GM12878 (cell line): Measurements from ENCODE around the gene SLC38A3. TPM values are rescaled to one million over a fixed set of nuclear protein-coding genes. Genes with fewer than 3 reads are reported as not detected.

Source experiments
- ATAC-seq: fragments of 200-7000 bp; cut with Tn5 transposase; 3 replicates; pipeline ENCODE4 v1.9.1; 2020; ENCODE audit warnings: mild to moderate bottlenecking, moderate library complexity
- BruUV-seq: library from RNA; stranded (reverse); fragments of 400-500 nt; replicated peaks from 2 replicates; lab custom pipeline; 2021; lab: Mats Ljungman, UMichigan
- CTCF ChIA-PET: fragments of 300-600 bp; sonication (Branson Sonifier 250); formaldehyde crosslinking; extraction: SDS; loops from one replicate; lab custom pipeline; 2021; ENCODE audit warnings: inconsistent platforms; lab: Yijun Ruan, JAX
- POLR2A ChIA-PET: fragments of 350-600 bp; formaldehyde crosslinking; extraction: SDS; loops from one replicate; lab custom pipeline; 2021; ENCODE audit warnings: inconsistent platforms; lab: Charles Lee
- RAD21 ChIA-PET: fragments of 300-600 bp; sonication (Branson Sonifier 250); formaldehyde crosslinking; loops from one replicate; lab custom pipeline; 2023; ENCODE audit warnings: antibody characterized with exemption; ENCODE audit not compliant: unreplicated experiment; lab: Charles Lee
- SMC1A ChIA-PET: fragments of 300-600 bp; sonication (Branson Sonifier 250); formaldehyde crosslinking; loops from one replicate; lab custom pipeline; 2023; ENCODE audit not compliant: unreplicated experiment, uncharacterized antibody; lab: Charles Lee
- DNase-seq: peaks from one replicate; pipeline ENCODE4 v3.0.0-alpha.2; 2011; ENCODE audit warnings: low read depth, low spot score
- FAIRE-seq: peaks from 3 replicates; lab custom pipeline; 2011; peaks lifted over from hg19 to GRCh38; lab: Jason Lieb, UNC
- H2AFZ ChIP-seq: 2 replicates; pipeline ENCODE4 v1.6.0; 2011; ENCODE audit warnings: low read depth, low read length, control low read depth; ENCODE audit not compliant: control insufficient read depth
- H3K27ac ChIP-seq: 2 replicates; pipeline ENCODE4 v1.5.1; 2011; ENCODE audit warnings: control low read depth; ENCODE audit not compliant: control insufficient read depth, insufficient read depth
- H3K27me3 ChIP-seq, 2 experiments: replicated peaks in 1 of 2; 2 replicates each; pipeline versions ENCODE4 v1.6.0 to v1.6.1; 2011; ENCODE audit warnings: low read length in 1 of 2; ENCODE audit not compliant: control insufficient read depth in 2 of 2, insufficient read depth in 2 of 2
- H3K36me3 ChIP-seq, 2 experiments: 2 replicates each; pipeline ENCODE4 v1.5.1; 2011; ENCODE audit warnings: low read length in 1 of 2; ENCODE audit not compliant: control insufficient read depth in 2 of 2, insufficient read depth in 2 of 2
- H3K4me1 ChIP-seq: 2 replicates; pipeline ENCODE4 v1.6.1; 2011; ENCODE audit warnings: mild to moderate bottlenecking, low read length, moderate library complexity, mixed read lengths; ENCODE audit not compliant: control insufficient read depth, insufficient read depth
- H3K4me2 ChIP-seq: 2 replicates; pipeline ENCODE4 v1.6.0; 2011; ENCODE audit warnings: control low read depth; ENCODE audit not compliant: control insufficient read depth, insufficient read depth
- H3K4me3 ChIP-seq: fragments of 200-600 bp; sonication (generic); 2 replicates; pipeline ENCODE4 v1.5.1; 2016
- H3K79me2 ChIP-seq: 2 replicates; pipeline ENCODE4 v1.6.0; 2011; ENCODE audit warnings: low read length; ENCODE audit not compliant: control insufficient read depth, insufficient read depth
- H3K9ac ChIP-seq: 2 replicates; pipeline ENCODE4 v1.8.0; 2011; ENCODE audit warnings: low read length, control low read depth, mixed read lengths; ENCODE audit not compliant: control insufficient read depth, insufficient read depth
- H3K9me3 ChIP-seq: replicated peaks from 3 replicates; pipeline ENCODE4 v1.5.1; 2011; ENCODE audit warnings: mild to moderate bottlenecking, low read length; ENCODE audit not compliant: control insufficient read depth, insufficient read depth
- H4K20me1 ChIP-seq: 2 replicates; pipeline ENCODE4 v1.6.0; 2011; ENCODE audit not compliant: control insufficient read depth, insufficient read depth
- ATF3 ChIP-seq: IDR thresholded peaks from 2 replicates; pipeline ENCODE4 v1.6.1; 2011; ENCODE audit warnings: low read depth, mild to moderate bottlenecking, low read length, moderate library complexity, borderline replicate concordance; ENCODE audit errors: extremely low read depth
- CEBPZ ChIP-seq: fragments of 150-350 bp; IDR thresholded peaks from 2 replicates; pipeline ENCODE4 v1.6.1; 2016; ENCODE audit warnings: low read depth, low read length
- DPF2 ChIP-seq: fragments of 450-650 bp; IDR thresholded peaks from 2 replicates; pipeline ENCODE4 v1.6.1; 2017; ENCODE audit warnings: mild to moderate bottlenecking
- E4F1 ChIP-seq: fragments of 450-650 bp; IDR thresholded peaks from 2 replicates; pipeline ENCODE4 v1.6.1; 2018; ENCODE audit warnings: borderline replicate concordance, mild to moderate bottlenecking; ENCODE audit not compliant: partially characterized antibody
- EGR1 ChIP-seq, 2 experiments: IDR thresholded peaks; 1 replicate in 1 of 2; 2 replicates in 1 of 2; pipeline ENCODE4 v1.6.1; 2011 to 2012; ENCODE audit warnings: low read depth in 2 of 2, low read length in 2 of 2, borderline replicate concordance in 1 of 2, mild to moderate bottlenecking in 1 of 2, moderate library complexity in 1 of 2
- GABPA ChIP-seq: IDR thresholded peaks from 2 replicates; pipeline ENCODE4 v1.6.1; 2014; ENCODE audit warnings: antibody characterized with exemption, low read depth, mild to moderate bottlenecking, inconsistent platforms
- HDAC2 ChIP-seq: fragments of 200-600 bp; sonication (generic); IDR thresholded peaks from 2 replicates; pipeline ENCODE4 v1.6.1; 2017
- IRF4 ChIP-seq: IDR thresholded peaks from 2 replicates; pipeline ENCODE4 v1.6.1; 2011; ENCODE audit warnings: low read depth, low read length
- KLF5 ChIP-seq: fragments of 450-650 bp; IDR thresholded peaks from 2 replicates; pipeline ENCODE4 v1.6.1; 2014; ENCODE audit warnings: mild to moderate bottlenecking; ENCODE audit not compliant: partially characterized antibody
- MYB ChIP-seq: fragments of 150-350 bp; IDR thresholded peaks from 2 replicates; pipeline ENCODE4 v1.6.1; 2014; ENCODE audit warnings: mild to moderate bottlenecking, low read depth, low read length, borderline replicate concordance
- POLR2A ChIP-seq: IDR thresholded peaks from 2 replicates; pipeline ENCODE4 v1.6.1; 2011; ENCODE audit warnings: low read depth, mild to moderate bottlenecking, low read length
- RELA ChIP-seq: fragments of 450-650 bp; IDR thresholded peaks from 2 replicates; pipeline ENCODE4 v1.8.0; 2014; ENCODE audit warnings: borderline replicate concordance; ENCODE audit not compliant: partially characterized antibody
- RUNX3 ChIP-seq: IDR thresholded peaks from 2 replicates; pipeline ENCODE4 v1.6.1; 2012; ENCODE audit warnings: low read length, inconsistent platforms
- STAT1 ChIP-seq: fragments of 450-650 bp; conservative IDR thresholded peaks from 2 replicates; pipeline ENCODE4 v1.6.1; 2014; ENCODE audit warnings: antibody characterized with exemption, mild to moderate bottlenecking
- TCF3 ChIP-seq: IDR thresholded peaks from 2 replicates; pipeline ENCODE4 v1.6.1; 2012; ENCODE audit warnings: low read depth, mild to moderate bottlenecking, low read length, borderline replicate concordance; ENCODE audit not compliant: insufficient read depth
- USF2 ChIP-seq: IDR thresholded peaks from 2 replicates; pipeline ENCODE4 v1.6.1; 2011; ENCODE audit warnings: low read depth, low read length, improper control_type of control experiment, borderline replicate concordance
- ZBTB33 ChIP-seq: fragments of 450-650 bp; IDR thresholded peaks from 2 replicates; pipeline ENCODE4 v1.6.1; 2017; ENCODE audit warnings: mild to moderate bottlenecking
- whole genome bisulfite sequencing: methylation state at CpG from one replicate; pipeline ENCODE4 v1.1.6; 2016; ENCODE audit warnings: low lambda C conversion rate; ENCODE audit not compliant: insufficient replicate concordance, insufficient coverage; ENCODE audit errors: missing lambda C conversion rate; 5-methylcytosine and 5-hydroxymethylcytosine counted together
- in situ Hi-C: fragments of 300-500 bp; cut with MboI; formaldehyde crosslinking; loops from 9 replicates; pipeline ENCODE4 v1.14.3; 2018; ENCODE audit warnings: mixed read lengths
- intact Hi-C: fragments of 100-400 bp; cut with micrococcal nuclease; formaldehyde crosslinking; loops from one replicate; pipeline ENCODE4 v1.14.2; 2022; ENCODE audit not compliant: unreplicated experiment
- polyA plus RNA-seq, 11 experiments: library from polyadenylated mRNA; depleted of rRNA in 4 of 11; unstranded in 6 of 11; stranded (reverse) in 5 of 11; fragments of >200 nt; fragmentation: Nextera tagmentation in 4 of 11; fragmentation: Illumina TruSeq in 1 of 11; extraction: Ambion mirVana in 4 of 11; extraction: Trizol in 1 of 11; gene quantifications; 1 replicate in 1 of 11; 2 replicates in 10 of 11; pipeline versions ENCODE4 v1.2.1 to v1.2.3, GENCODE V29; 2011 to 2016; ENCODE audit warnings: inconsistent platforms in 2 of 11, missing spikeins in 2 of 11, low read depth in 1 of 11
- total RNA-seq, 4 experiments: library from RNA; depleted of rRNA in 3 of 4; stranded (reverse); fragments of >200 nt in 3 of 4; fragmentation: Illumina TruSeq in 1 of 4; extraction: Trizol in 1 of 4; gene quantifications; 2 replicates each; pipeline versions ENCODE4 v1.2.1 to v1.2.3, GENCODE V29; 2013 to 2021

The SLC38A3 gene
- total and polyA plus RNA-seq, 10 of the 15 experiments (the other 5 are each of a cell fraction or from before 2014, with no cell fraction given), result 0.14 TPM; not detected in 9

GRCh38 chr3:50233176-50233575 is 28.1 kb downstream of the SLC38A3 start:
- Histone ChIP-seq H3K36me3 (no peaks in the 10 kb centered on the region; a peak in 1 of 4 replicates), H3K4me2 (no peak overlapping the region), H3K9ac (no peak overlapping the region), H3K4me3 (no peak overlapping the region), H3K27ac (no peak overlapping the region), H2AFZ (no peak overlapping the region), H3K27me3 (no peaks in the 10 kb centered on the region), H3K4me1 (peaks cover 16% of the 10 kb centered on the region), H3K9me3 (no peaks in the 10 kb centered on the region), H4K20me1 (no peaks in the 10 kb centered on the region), H3K79me2 (peaks cover 22% of the 10 kb centered on the region)
- ChIA-PET SMC1A (no interaction called here), RAD21 (no interaction called here), POLR2A (interaction anchor here (2.5 kb wide), 1 partner anchor 10 kb away, joined by 9 read pairs; no protein-coding TSS in a partner anchor), CTCF (interaction anchor here (1.1 kb wide), 1 partner anchor 14 kb away, joined by 3 read pairs; no protein-coding TSS in a partner anchor)
- FAIRE-seq (no peak), ATAC-seq (no peak), DNase-seq (no peak)
- in situ Hi-C loops (no loop called here), intact Hi-C loops (no loop called here)
- no TSS peak for BruUV-seq
- 73% methylated on average over 4 of the region's 4 CpGs for WGBS
- TF ChIP-seq CEBPZ (no peak), KLF5 (no peak), ZBTB33 (no peak), POLR2A (no peak), RUNX3 (no peak), MYB (no peak), DPF2 (no peak), STAT1 (no peak), USF2 (no peak), EGR1 (IDR thresholded peaks at IDR 0.05; ENCODE audit: borderline replicate concordance in 1 of 2, low read depth in 2 of 2, low read length in 2 of 2) (no peak), TCF3 (no peak), E4F1 (no peak), IRF4 (no peak), RELA (no peak), GABPA (no peak), ATF3 (no peak), HDAC2 (no peak)
